Large intestine (tissue), 3 donors: Measurements from ENCODE around the gene ARMH4. TPM values are rescaled to one million over a fixed set of nuclear protein-coding genes. Genes with fewer than 3 reads are reported as not detected.

Experiments used
- DNase-seq, 2 donors: peaks; one replicate each; pipeline versions ENCODE4 v3.0.0 to v3.0.0-alpha.2; 2013
- H3K27ac ChIP-seq: one replicate; pipeline ENCODE4 v1.5.1; 2013; ENCODE audit warnings: low read length
- H3K27me3 ChIP-seq: 2 replicates; pipeline ENCODE4 v1.6.1; 2013; ENCODE audit warnings: low read length; ENCODE audit not compliant: control insufficient read depth, insufficient read depth
- H3K36me3 ChIP-seq: 2 replicates; pipeline ENCODE4 v1.6.1; 2013; ENCODE audit warnings: low read length; ENCODE audit not compliant: control insufficient read depth, insufficient read depth
- H3K4me1 ChIP-seq: one replicate; pipeline ENCODE4 v1.6.1; 2013; ENCODE audit warnings: low read length; ENCODE audit not compliant: control insufficient read depth, insufficient read depth
- H3K4me3 ChIP-seq: one replicate; pipeline ENCODE4 v1.5.1; 2013; ENCODE audit warnings: low read length
- H3K9me3 ChIP-seq: one replicate; pipeline ENCODE4 v1.6.1; 2013; ENCODE audit warnings: mild to moderate bottlenecking, low read depth, low read length, moderate library complexity; ENCODE audit not compliant: control insufficient read depth
- WGBS: methylation state at CpG from one replicate; pipeline ENCODE4 v1.1.5; 2013; ENCODE audit warnings: low lambda C conversion rate; ENCODE audit not compliant: insufficient coverage; 5-methylcytosine and 5-hydroxymethylcytosine counted together
- polyA plus RNA-seq: library from polyadenylated mRNA; unstranded; fragments of 120-200 nt; gene quantifications from one replicate; pipeline ENCODE4 v1.2.1, GENCODE V29; 2013

ARMH4 gene
- polyA plus RNA-seq, 1 donor, result 3.8 TPM

GRCh38 chr14:57999471-57999870 lies 152.5 kb downstream of the ARMH4 start:
- Histone ChIP-seq H3K4me3 (no peak overlapping the region), H3K9me3 (no peaks in the 10 kb centered on the region)
- WGBS, result no CpG with 5 or more reads among the region's 2 CpGs

GRCh38 chr14:57998766-57999165 lies 153.2 kb downstream of the ARMH4 start:
- Histone ChIP-seq H3K27me3 (no peaks in the 10 kb centered on the region), H3K4me3 (no peak overlapping the region), H3K27ac (no peak overlapping the region), H3K36me3 (no peaks in the 10 kb centered on the region), H3K4me1 (no peaks in the 10 kb centered on the region), H3K9me3 (no peaks in the 10 kb centered on the region)
- WGBS, result no CpG with 5 or more reads among the region's 1 CpG
- DNase-seq, result no peak

More at GRCh38 chr14:57999471-57999870, 152.5 kb downstream of the ARMH4 start:
- Histone ChIP-seq H3K27me3 (no peaks in the 10 kb centered on the region), H3K27ac (no peak overlapping the region), H3K36me3 (no peaks in the 10 kb centered on the region), H3K4me1 (no peaks in the 10 kb centered on the region)
- no peak for DNase-seq

GRCh38 chr14:57991353-57991752 lies 160.7 kb downstream of the ARMH4 start:
- no peak for DNase-seq
- H3K36me3 ChIP-seq, result no peaks in the 10 kb centered on the region
- no CpG with 5 or more reads among the region's 4 CpGs for WGBS
- no peaks in the 10 kb centered on the region for H3K27me3 ChIP-seq
- H3K4me1 ChIP-seq, result no peaks in the 10 kb centered on the region
- no peak overlapping the region for H3K27ac ChIP-seq
- H3K9me3 ChIP-seq, result no peaks in the 10 kb centered on the region
- H3K4me3 ChIP-seq, result no peak overlapping the region

- Histone ChIP-seq H3K36me3 (no peaks in the 10 kb centered on the region), H3K27ac (no peak overlapping the region), H3K4me3 (no peak overlapping the region), H3K4me1 (no peaks in the 10 kb centered on the region), H3K27me3 (no peaks in the 10 kb centered on the region), H3K9me3 (no peaks in the 10 kb centered on the region)
- WGBS, result 100% methylated on average over 1 of the region's 5 CpGs
- no peak for DNase-seq
Observed at GRCh38 chr14:57988445-57988844, 163.6 kb downstream of the ARMH4 start.

GRCh38 chr14:57987596-57988300 lies 164.3 kb downstream of the ARMH4 start:
- no peaks in the 10 kb centered on the region for H3K4me1 ChIP-seq
- DNase-seq, result no peak
- H3K4me3 ChIP-seq, result no peak overlapping the region
- H3K9me3 ChIP-seq, result no peaks in the 10 kb centered on the region
- H3K36me3 ChIP-seq, result no peaks in the 10 kb centered on the region
- H3K27ac ChIP-seq, result no peak overlapping the region
- no peaks in the 10 kb centered on the region for H3K27me3 ChIP-seq
- WGBS, result 79% methylated on average over 2 of the region's 6 CpGs

GRCh38 chr14:57987051-57987450 lies 165.0 kb downstream of the ARMH4 start:
- Histone ChIP-seq H3K27ac (no peak overlapping the region), H3K36me3 (no peaks in the 10 kb centered on the region), H3K4me1 (no peaks in the 10 kb centered on the region), H3K27me3 (no peaks in the 10 kb centered on the region), H3K4me3 (no peak overlapping the region), H3K9me3 (no peaks in the 10 kb centered on the region)
- DNase-seq, result no peak
- no CpG with 5 or more reads among the region's 1 CpG for WGBS

- H3K4me3 ChIP-seq, result no peak overlapping the region
- DNase-seq, result no peak
- H3K36me3 ChIP-seq, result no peaks in the 10 kb centered on the region
- H3K27me3 ChIP-seq, result no peaks in the 10 kb centered on the region
- H3K4me1 ChIP-seq, result no peaks in the 10 kb centered on the region
- no peaks in the 10 kb centered on the region for H3K9me3 ChIP-seq
- WGBS, result no CpG with 5 or more reads among the region's 8 CpGs
- H3K27ac ChIP-seq, result no peak overlapping the region
Observed at GRCh38 chr14:57982804-57983634, 169.0 kb downstream of the ARMH4 start.

- Histone ChIP-seq H3K36me3 (no peaks in the 10 kb centered on the region), H3K9me3 (no peaks in the 10 kb centered on the region), H3K27me3 (no peaks in the 10 kb centered on the region), H3K27ac (no peak overlapping the region), H3K4me1 (no peaks in the 10 kb centered on the region), H3K4me3 (no peak overlapping the region)
- no CpG with 5 or more reads among the region's 12 CpGs for WGBS
- DNase-seq, result no peak
Observed at GRCh38 chr14:57981817-57982560, 170.0 kb downstream of the ARMH4 start.

GRCh38 chr14:57979376-57980048 lies 172.5 kb downstream of the ARMH4 start:
- no peak for DNase-seq
- Histone ChIP-seq H3K4me3 (no peak overlapping the region), H3K9me3 (no peaks in the 10 kb centered on the region), H3K27ac (no peak overlapping the region), H3K4me1 (no peaks in the 10 kb centered on the region), H3K27me3 (no peaks in the 10 kb centered on the region), H3K36me3 (no peaks in the 10 kb centered on the region)
- 75% methylated on average over 1 of the region's 4 CpGs for WGBS

- no peaks in the 10 kb centered on the region for H3K4me1 ChIP-seq
- H3K27me3 ChIP-seq, result no peaks in the 10 kb centered on the region
- H3K4me3 ChIP-seq, result no peak overlapping the region
- DNase-seq, result no peak
- H3K36me3 ChIP-seq, result no peaks in the 10 kb centered on the region
- no peak overlapping the region for H3K27ac ChIP-seq
- no peaks in the 10 kb centered on the region for H3K9me3 ChIP-seq
Observed at GRCh38 chr14:57976701-57977100, 175.3 kb downstream of the ARMH4 start.
